H9 (cell line): Measurements from ENCODE around the gene SEC22C. TPM values are rescaled to one million over a fixed set of nuclear protein-coding genes. Genes with fewer than 3 reads are reported as not detected.
A peak's percentile ranks its signal among the peaks of the same experiment; 100 is the strongest.

Experiments used
- DNase-seq: peaks from one replicate; pipeline ENCODE4 v3.0.0-alpha.2; 2017
- H2AFZ ChIP-seq: one replicate; pipeline ENCODE4 v1.6.1; 2013; ENCODE audit warnings: mild to moderate bottlenecking, low read length, control low read depth, moderate library complexity
- H2AK5ac ChIP-seq: 2 replicates; pipeline ENCODE4 v1.6.1; 2013; ENCODE audit warnings: low read length, control low read depth, mixed read lengths; ENCODE audit not compliant: insufficient read length
- H2BK120ac ChIP-seq: one replicate; pipeline ENCODE4 v1.6.1; 2013; ENCODE audit warnings: low read depth, mild to moderate bottlenecking, low read length, control low read depth, inconsistent platforms; ENCODE audit not compliant: poor library complexity, severe bottlenecking
- H2BK12ac ChIP-seq: 2 replicates; pipeline ENCODE4 v1.6.1; 2013; ENCODE audit warnings: low read length, control low read depth, mixed read lengths, low read depth; ENCODE audit not compliant: insufficient read length
- H2BK15ac ChIP-seq: 2 replicates; pipeline ENCODE4 v1.6.1; 2013; ENCODE audit warnings: low read depth, low read length, control low read depth
- H2BK20ac ChIP-seq: one replicate; pipeline ENCODE4 v1.6.1; 2013; ENCODE audit warnings: low read depth, mild to moderate bottlenecking, low read length, control low read depth, inconsistent platforms; ENCODE audit not compliant: poor library complexity, severe bottlenecking
- H2BK5ac ChIP-seq: 2 replicates; pipeline ENCODE4 v1.6.1; 2013; ENCODE audit warnings: low read length, control low read depth, mixed read lengths; ENCODE audit not compliant: insufficient read length
- H3K14ac ChIP-seq: 2 replicates; pipeline ENCODE4 v1.6.1; 2013; ENCODE audit warnings: low read length, control low read depth; ENCODE audit not compliant: insufficient read depth
- H3K18ac ChIP-seq: 2 replicates; pipeline ENCODE4 v1.6.1; 2013; ENCODE audit warnings: low read depth, mild to moderate bottlenecking, mixed read lengths, low read length, control low read depth; ENCODE audit not compliant: insufficient read length
- H3K23ac ChIP-seq: 2 replicates; pipeline ENCODE4 v1.6.1; 2013; ENCODE audit warnings: low read length, control low read depth, mixed read lengths, low read depth; ENCODE audit not compliant: insufficient read length
- H3K23me2 ChIP-seq: 2 replicates; pipeline ENCODE4 v1.6.1; 2013; ENCODE audit warnings: low read depth, mild to moderate bottlenecking, mixed read lengths, low read length, control low read depth; ENCODE audit not compliant: insufficient read length, poor library complexity, severe bottlenecking
- H3K27ac ChIP-seq: 2 replicates; pipeline ENCODE4 v1.5.1; 2013; ENCODE audit warnings: low read length, control low read depth, mixed read lengths, low read depth; ENCODE audit not compliant: insufficient read length
- H3K27me3 ChIP-seq: 2 replicates; pipeline ENCODE4 v1.6.1; 2013; ENCODE audit warnings: low read length, control low read depth, inconsistent platforms; ENCODE audit not compliant: insufficient read depth
- H3K4ac ChIP-seq: 2 replicates; pipeline ENCODE4 v1.6.1; 2013; ENCODE audit warnings: low read depth, mild to moderate bottlenecking, control low read depth, inconsistent platforms, low read length, moderate library complexity
- H3K4me1 ChIP-seq: 2 replicates; pipeline ENCODE4 v1.6.1; 2013; ENCODE audit warnings: low read length, control low read depth, inconsistent platforms; ENCODE audit not compliant: insufficient read depth
- H3K4me2 ChIP-seq: 2 replicates; pipeline ENCODE4 v1.6.1; 2013; ENCODE audit warnings: low read length, control low read depth, mixed read lengths; ENCODE audit not compliant: insufficient read length, insufficient read depth
- H3K56ac ChIP-seq: 2 replicates; pipeline ENCODE4 v1.6.1; 2013; ENCODE audit warnings: low read depth, mild to moderate bottlenecking, mixed read lengths, low read length, control low read depth; ENCODE audit not compliant: insufficient read length
- H3K79me1 ChIP-seq: 2 replicates; pipeline ENCODE4 v1.6.1; 2013; ENCODE audit warnings: low read depth, mild to moderate bottlenecking, moderate library complexity, low read length, control low read depth, inconsistent platforms; ENCODE audit not compliant: insufficient read depth, poor library complexity, severe bottlenecking
- H3K79me2 ChIP-seq: 2 replicates; pipeline ENCODE4 v1.6.1; 2013; ENCODE audit warnings: low read length, control low read depth, inconsistent platforms; ENCODE audit not compliant: insufficient read depth
- H3K9ac ChIP-seq: 2 replicates; pipeline ENCODE4 v1.6.1; 2013; ENCODE audit warnings: low read length, control low read depth, mixed read lengths; ENCODE audit not compliant: insufficient read length; ENCODE audit errors: extremely low read depth
- H3K9me3 ChIP-seq: one replicate; pipeline ENCODE4 v1.6.1; 2013; ENCODE audit warnings: low read depth, low read length, inconsistent platforms; ENCODE audit not compliant: control insufficient read depth
- H3T11ph ChIP-seq: one replicate; pipeline ENCODE4 v1.6.1; 2013; ENCODE audit warnings: mild to moderate bottlenecking, low read length, control low read depth, inconsistent platforms
- H4K20me1 ChIP-seq: one replicate; pipeline ENCODE4 v1.6.1; 2013; ENCODE audit not compliant: control insufficient read depth, insufficient read length, insufficient read depth
- H4K5ac ChIP-seq: 2 replicates; pipeline ENCODE4 v1.6.1; 2013; ENCODE audit warnings: low read depth, mild to moderate bottlenecking, mixed read lengths, low read length, control low read depth; ENCODE audit not compliant: insufficient read length
- H4K8ac ChIP-seq: replicated peaks from 2 replicates; pipeline ENCODE4 v1.6.1; 2013; ENCODE audit warnings: low read length, control low read depth, mixed read lengths, low read depth; ENCODE audit not compliant: insufficient read length
- H4K91ac ChIP-seq: 2 replicates; pipeline ENCODE4 v1.6.1; 2013; ENCODE audit warnings: low read depth, mild to moderate bottlenecking, moderate library complexity, mixed read lengths, low read length, control low read depth; ENCODE audit not compliant: insufficient read length
- H3K27ac Mint-ChIP-seq, 3 experiments: 2 replicates in 2 of 3; 3 replicates in 1 of 3; pipeline ENCODE4 v1.8.0; 2020 to 2021; ENCODE audit warnings: mixed read lengths in 3 of 3, mild to moderate bottlenecking in 1 of 3, moderate library complexity in 1 of 3
- H3K27me3 Mint-ChIP-seq: 2 replicates; pipeline ENCODE4 v1.8.0; 2021; ENCODE audit warnings: low read depth, mild to moderate bottlenecking, moderate library complexity, mixed read lengths
- H3K36me3 Mint-ChIP-seq, 3 experiments: 2 replicates in 2 of 3; 3 replicates in 1 of 3; pipeline ENCODE4 v1.8.0; 2020 to 2021; ENCODE audit warnings: low read depth in 3 of 3, mixed read lengths in 3 of 3; ENCODE audit not compliant: insufficient read depth in 1 of 3
- H3K4me1 Mint-ChIP-seq, 2 experiments: 2 replicates each; pipeline ENCODE4 v1.8.0; 2020; ENCODE audit warnings: mixed read lengths in 2 of 2
- H3K4me3 Mint-ChIP-seq, 2 experiments: 2 replicates in 1 of 2; 3 replicates in 1 of 2; pipeline ENCODE4 v1.8.0; 2020 to 2021; ENCODE audit warnings: mild to moderate bottlenecking in 2 of 2, mixed read lengths in 2 of 2, moderate library complexity in 1 of 2
- H3K9me3 Mint-ChIP-seq, 2 experiments: 2 replicates in 1 of 2; 3 replicates in 1 of 2; pipeline ENCODE4 v1.8.0; 2020; ENCODE audit warnings: mild to moderate bottlenecking in 2 of 2, mixed read lengths in 2 of 2, moderate library complexity in 1 of 2
- CTCF ChIP-seq: fragments of 200-600 bp; sonication (generic); conservative IDR thresholded peaks from 3 replicates; pipeline ENCODE4 v1.8.0; 2021; ENCODE audit warnings: antibody characterized with exemption, mild to moderate bottlenecking
- WGBS: extraction: QIAGEN DNeasy Blood & Tissue Kit; methylation state at CpG from one replicate; pipeline ENCODE4 v1.1.7; 2013; ENCODE audit warnings: missing lambda C conversion rate, low lambda C conversion rate, mixed read lengths; ENCODE audit not compliant: insufficient read length; ENCODE audit errors: extremely low coverage; 5-methylcytosine and 5-hydroxymethylcytosine counted together
- total RNA-seq: library from RNA; stranded (reverse); gene quantifications from 2 replicates; pipeline ENCODE4 v1.2.1, GENCODE V29; 2021

The SEC22C gene
- total RNA-seq, 1 experiment from 2014 or later: 28.2 TPM

GRCh38 chr3:42499478-42499871 is 82.3 kb downstream of the SEC22C start:
- no peak overlapping the region for H2BK5ac ChIP-seq
- no peak overlapping the region for H3K4me2 ChIP-seq
- DNase-seq: peak; percentile 17
- no peak overlapping the region for H3T11ph ChIP-seq
- H3K23ac ChIP-seq: no peak overlapping the region
- no peaks in the 10 kb centered on the region for H3K9me3 ChIP-seq
- no peaks in the 10 kb centered on the region for H3K79me1 ChIP-seq
- WGBS: no CpG with 5 or more reads among the region's 3 CpGs
- H2BK12ac ChIP-seq: no peak overlapping the region
- H4K5ac ChIP-seq: no peak overlapping the region
- H2AK5ac ChIP-seq: no peak overlapping the region
- H3K23me2 ChIP-seq: peaks cover 18% of the 10 kb centered on the region
- H2AFZ ChIP-seq: no peak overlapping the region
- no peak overlapping the region for H3K9ac ChIP-seq
- Mint-ChIP-seq H3K4me1 (peaks cover 37 to 51% of the 10 kb centered on the region in 2 experiments), H3K4me3 (no peak overlapping the region), H3K9me3 (no peaks in the 10 kb centered on the region), H3K36me3 (no peaks in the 10 kb centered on the region), H3K27me3 (peaks cover 67% of the 10 kb centered on the region), H3K27ac (no peak overlapping the region)
- H3K14ac ChIP-seq: no peak overlapping the region
- no peak overlapping the region for H4K8ac ChIP-seq
- H3K4me1 ChIP-seq: no peaks in the 10 kb centered on the region
- peaks cover 20% of the 10 kb centered on the region; the same call in 1 of the 2 replicates for H3K27me3 ChIP-seq
- TF ChIP-seq CTCF: no peak
- H3K56ac ChIP-seq: no peak overlapping the region
- no peak overlapping the region for H2BK15ac ChIP-seq
- no peaks in the 10 kb centered on the region for H3K79me2 ChIP-seq
- no peak overlapping the region for H3K18ac ChIP-seq
- H4K91ac ChIP-seq: no peak overlapping the region
- H3K27ac ChIP-seq: no peak overlapping the region
- H2BK20ac ChIP-seq: no peak overlapping the region
- H2BK120ac ChIP-seq: no peak overlapping the region
- no peak overlapping the region for H3K4ac ChIP-seq
- H4K20me1 ChIP-seq: no peaks in the 10 kb centered on the region
